Measurements from ENCODE around the gene IL17RB.

GRCh38 chr3:53803124-53803815 is 43.1 kb upstream of the IL17RB start:
- TF ChIP-seq CTCF (conservative IDR thresholded peaks at IDR 0.05; ENCODE audit: low read depth, low read length): no peak
- no peak for TF ChIP-seq EZH2 (IDR thresholded peaks at IDR 0.05; ENCODE audit: borderline replicate concordance, low read depth, low read length, poor library complexity, severe bottlenecking)
